CD4-positive, alpha-beta T cell (primary cell): ENCODE measurements around the gene CHRM4. TPM values are rescaled to one million over a fixed set of nuclear protein-coding genes. Genes with fewer than 3 reads are reported as not detected.
A peak's percentile ranks its signal among the peaks of the same experiment; 100 is the strongest.

ENCODE experiments used
- ATAC-seq: fragments of 200-7000 bp; cut with Tn5 transposase; one replicate; pipeline ENCODE4 v1.10.0; 2022; ENCODE audit warnings: mild to moderate bottlenecking; ENCODE audit not compliant: poor library complexity
- CTCF ChIA-PET: fragments of 350-600 bp; sonication (Branson Sonifier 250); formaldehyde crosslinking; loops from one replicate; lab custom pipeline; 2021; ENCODE audit warnings: antibody characterized with exemption, inconsistent platforms; lab: Charles Lee
- POLR2A ChIA-PET: fragments of 350-600 bp; sonication (Branson Sonifier 250); formaldehyde crosslinking; loops from one replicate; lab custom pipeline; 2021; ENCODE audit warnings: antibody characterized with exemption, inconsistent platforms; lab: Charles Lee
- DNase-seq, 14 experiments: peaks; one replicate each; pipeline ENCODE4 v3.0.0-alpha.2; 2013 to 2020; ENCODE audit warnings: mixed read lengths in 2 of 14
- H3K27ac ChIP-seq, 2 donors: one replicate each; pipeline versions ENCODE4 v1.5.1 to v1.7.0; 2013; ENCODE audit warnings: low read length in 2 of 2, low read depth in 1 of 2, mild to moderate bottlenecking in 1 of 2
- H3K27me3 ChIP-seq, 2 experiments: 1 replicate in 1 of 2; 2 replicates in 1 of 2; pipeline versions ENCODE4 v1.6.1 to v1.7.0; 2013; ENCODE audit warnings: low read length in 2 of 2, control low read depth in 1 of 2, mild to moderate bottlenecking in 1 of 2, moderate library complexity in 1 of 2; ENCODE audit not compliant: insufficient read depth in 2 of 2, control insufficient read depth in 1 of 2
- H3K36me3 ChIP-seq: one replicate; pipeline ENCODE4 v1.6.1; 2013; ENCODE audit warnings: low read length, control low read depth; ENCODE audit not compliant: insufficient read depth
- H3K4me1 ChIP-seq: one replicate; pipeline ENCODE4 v1.6.1; 2013; ENCODE audit warnings: low read length, control low read depth; ENCODE audit not compliant: insufficient read depth
- H3K4me3 ChIP-seq: one replicate; pipeline ENCODE4 v1.5.1; 2013; ENCODE audit warnings: mild to moderate bottlenecking, low read length, moderate library complexity
- H3K9me3 ChIP-seq, 2 experiments: 1 replicate in 1 of 2; 2 replicates in 1 of 2; pipeline versions ENCODE4 v1.6.1 to v1.7.0; 2013; ENCODE audit warnings: low read length in 2 of 2, mild to moderate bottlenecking in 2 of 2, control low read depth in 1 of 2, moderate library complexity in 1 of 2; ENCODE audit not compliant: control insufficient read depth in 1 of 2, insufficient read depth in 1 of 2
- H3K27ac Mint-ChIP-seq: one replicate; pipeline ENCODE4 v1.8.0; 2020; ENCODE audit warnings: mixed read lengths
- H3K27me3 Mint-ChIP-seq: one replicate; pipeline ENCODE4 v1.8.0; 2021; ENCODE audit warnings: mixed read lengths
- H3K36me3 Mint-ChIP-seq: one replicate; pipeline ENCODE4 v1.8.0; 2021; ENCODE audit warnings: low read depth, mixed read lengths
- H3K4me1 Mint-ChIP-seq: one replicate; pipeline ENCODE4 v1.8.0; 2021; ENCODE audit warnings: low read depth, mixed read lengths
- H3K4me3 Mint-ChIP-seq: one replicate; pipeline ENCODE4 v1.8.0; 2020; ENCODE audit warnings: mild to moderate bottlenecking, mixed read lengths
- H3K9me3 Mint-ChIP-seq: one replicate; pipeline ENCODE4 v1.8.0; 2020; ENCODE audit warnings: mixed read lengths
- intact Hi-C, 2 experiments: fragments of 100-400 bp; cut with DNase I in 1 of 2; cut with micrococcal nuclease in 1 of 2; formaldehyde crosslinking; loops; one replicate each; pipeline versions ENCODE4 v1.15.1 to v1.9.0; 2023 to 2025; cut with DNase I, micrococcal nuclease
- total RNA-seq, 174 experiments: library from RNA in 2 of 174; stranded (reverse) in 2 of 174; gene quantifications; one replicate each; pipeline ENCODE4 v1.2.3 and lab custom pipeline; 2021 to 2026
- TF ChIP-seq, protein P1 (sequence below): fragments of 200-600 bp; IDR thresholded peaks from one replicate; pipeline ENCODE4 v1.8.0; 2022; ENCODE audit warnings: antibody characterized with exemption, mild to moderate bottlenecking

CHRM4 gene
- total RNA-seq, 2 experiments from 2014 or later, result 3.2 to 3.7 TPM

DNA sequence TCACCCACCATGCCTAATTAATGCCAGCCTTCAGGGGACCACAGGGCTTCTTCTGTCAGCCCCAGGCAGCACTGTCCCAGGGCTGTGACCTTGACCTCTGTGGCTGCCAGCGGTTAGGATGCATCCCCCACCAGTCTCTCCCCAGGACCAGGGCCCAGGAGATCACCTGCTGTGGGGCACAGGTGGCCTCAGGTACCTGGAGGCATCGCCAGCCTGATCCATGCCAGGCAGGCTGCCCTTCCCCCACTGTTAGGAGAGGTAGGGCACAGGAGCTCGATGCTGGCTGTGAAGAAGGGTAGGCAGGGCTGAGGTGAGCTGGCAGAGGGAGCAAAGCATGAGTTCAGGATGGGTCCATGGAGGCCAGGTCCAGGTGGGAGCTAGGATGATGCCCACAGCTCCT, 26.8 kb downstream of the CHRM4 start:
- TF ChIP-seq, protein P1, sequence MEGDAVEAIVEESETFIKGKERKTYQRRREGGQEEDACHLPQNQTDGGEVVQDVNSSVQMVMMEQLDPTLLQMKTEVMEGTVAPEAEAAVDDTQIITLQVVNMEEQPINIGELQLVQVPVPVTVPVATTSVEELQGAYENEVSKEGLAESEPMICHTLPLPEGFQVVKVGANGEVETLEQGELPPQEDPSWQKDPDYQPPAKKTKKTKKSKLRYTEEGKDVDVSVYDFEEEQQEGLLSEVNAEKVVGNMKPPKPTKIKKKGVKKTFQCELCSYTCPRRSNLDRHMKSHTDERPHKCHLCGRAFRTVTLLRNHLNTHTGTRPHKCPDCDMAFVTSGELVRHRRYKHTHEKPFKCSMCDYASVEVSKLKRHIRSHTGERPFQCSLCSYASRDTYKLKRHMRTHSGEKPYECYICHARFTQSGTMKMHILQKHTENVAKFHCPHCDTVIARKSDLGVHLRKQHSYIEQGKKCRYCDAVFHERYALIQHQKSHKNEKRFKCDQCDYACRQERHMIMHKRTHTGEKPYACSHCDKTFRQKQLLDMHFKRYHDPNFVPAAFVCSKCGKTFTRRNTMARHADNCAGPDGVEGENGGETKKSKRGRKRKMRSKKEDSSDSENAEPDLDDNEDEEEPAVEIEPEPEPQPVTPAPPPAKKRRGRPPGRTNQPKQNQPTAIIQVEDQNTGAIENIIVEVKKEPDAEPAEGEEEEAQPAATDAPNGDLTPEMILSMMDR, result no peak
- intact Hi-C loops, result loop anchor here (5.0 kb wide), 3 partner anchors 47 to 173 kb away; no protein-coding TSS in a partner anchor
- H3K27me3 Mint-ChIP-seq, result no peaks in the 10 kb centered on the region
- no peak overlapping the region for H3K4me3 ChIP-seq
- POLR2A ChIA-PET, result interaction anchor here (1.2 to 4.4 kb wide), 3 partner anchors 13 to 32 kb away, joined by 5 to 25 read pairs (median 6); partner anchors contain the start of gene DGKZ
- no peaks in the 10 kb centered on the region for H3K9me3 Mint-ChIP-seq
- H3K4me1 ChIP-seq, result peaks cover 80% of the 10 kb centered on the region
- peak overlapping the region; percentile 59 for H3K27ac Mint-ChIP-seq
- DNase-seq, result no peak
- peaks cover 64% of the 10 kb centered on the region for H3K36me3 ChIP-seq
- peaks cover 45% of the 10 kb centered on the region for H3K36me3 Mint-ChIP-seq
- no peaks in the 10 kb centered on the region for H3K27me3 ChIP-seq
- ATAC-seq, result no peak
- no peak overlapping the region for H3K4me3 Mint-ChIP-seq
- peaks cover 72% of the 10 kb centered on the region for H3K4me1 Mint-ChIP-seq
- peak overlapping the region in 1 of 2 donors; percentile 39 for H3K27ac ChIP-seq
- no peaks in the 10 kb centered on the region for H3K9me3 ChIP-seq
- CTCF ChIA-PET, result interaction anchor here (4.7 to 5.3 kb wide), 2 partner anchors 13 to 17 kb away, joined by 32 to 34 read pairs; partner anchors contain the start of gene DGKZ

DNA sequence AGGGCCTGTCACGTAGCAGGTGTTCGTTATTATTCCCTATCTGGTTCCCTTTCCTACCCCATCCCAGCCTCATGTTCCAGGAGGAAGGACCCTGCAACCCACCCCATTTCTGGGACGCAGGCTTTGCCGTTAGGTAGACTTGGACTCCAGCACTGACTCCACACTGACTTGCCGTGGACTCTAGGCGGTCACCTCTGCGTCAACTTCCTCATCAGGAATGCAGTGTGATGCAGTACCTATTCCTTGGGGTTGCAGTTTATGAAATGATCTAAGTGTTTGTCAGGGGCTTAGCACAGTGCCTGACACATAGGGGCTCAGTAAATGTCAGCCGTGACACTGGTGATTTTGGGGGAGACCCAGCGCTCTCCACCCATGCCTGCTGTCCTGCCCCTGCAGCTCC, 27.5 kb downstream of the CHRM4 start:
- Mint-ChIP-seq H3K4me3 (no peak overlapping the region), H3K27ac (peak overlapping the region; percentile 59), H3K9me3 (no peaks in the 10 kb centered on the region), H3K27me3 (no peaks in the 10 kb centered on the region), H3K4me1 (peaks cover 67% of the 10 kb centered on the region), H3K36me3 (peaks cover 38% of the 10 kb centered on the region)
- peak overlapping the region in 1 of 2 donors; percentile 39 for H3K27ac ChIP-seq
- CTCF ChIA-PET, result interaction anchor here (4.7 to 5.3 kb wide), 2 partner anchors 12 to 16 kb away, joined by 32 to 34 read pairs; partner anchors contain the start of gene DGKZ
- intact Hi-C loops, result no loop called here
- TF ChIP-seq, protein P1, result no peak
- DNase-seq (no peak), ATAC-seq (no peak)
- H3K36me3 ChIP-seq, result peaks cover 57% of the 10 kb centered on the region
- no peaks in the 10 kb centered on the region for H3K27me3 ChIP-seq
- H3K4me3 ChIP-seq, result no peak overlapping the region
- POLR2A ChIA-PET, result no interaction called here
- H3K4me1 ChIP-seq, result peaks cover 75% of the 10 kb centered on the region
- no peaks in the 10 kb centered on the region for H3K9me3 ChIP-seq

DNA sequence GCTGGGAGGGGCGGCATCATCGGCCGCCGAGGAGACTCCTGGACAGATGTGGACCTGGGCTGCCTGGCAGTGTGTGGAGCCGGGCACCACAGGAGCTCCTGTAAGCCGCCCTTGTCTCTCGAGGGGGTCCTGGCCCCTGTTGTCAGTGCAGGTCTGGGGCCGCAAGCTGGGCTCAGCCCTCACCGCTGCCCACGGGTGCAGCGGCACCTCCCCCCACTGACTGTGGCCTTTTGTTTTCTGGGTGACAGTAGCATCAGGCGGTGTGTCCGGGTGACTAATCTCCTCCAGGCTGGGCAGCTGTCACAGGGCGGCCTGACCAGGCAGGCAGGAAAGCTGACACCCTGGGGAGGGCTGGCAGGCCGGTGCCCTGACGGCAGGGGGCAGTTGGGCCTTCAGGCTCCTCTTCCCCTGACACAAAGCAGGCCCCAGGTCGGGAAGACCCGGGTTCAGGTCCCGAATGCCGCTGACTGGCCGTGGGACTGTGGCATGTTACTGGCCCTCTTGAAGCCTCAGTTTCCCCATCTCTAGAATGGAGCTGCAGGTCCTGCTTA, 28.0 kb downstream of the CHRM4 start:
- Histone ChIP-seq H3K4me3 (no peak overlapping the region), H3K27ac (peak overlapping the region in 1 of 2 donors; percentile 43), H3K9me3 (no peaks in the 10 kb centered on the region), H3K27me3 (no peaks in the 10 kb centered on the region), H3K4me1 (peaks cover 76% of the 10 kb centered on the region), H3K36me3 (peaks cover 51% of the 10 kb centered on the region)
- DNase-seq, result no peak
- ChIA-PET POLR2A (interaction anchor here (0.8 to 1.2 kb wide), 2 partner anchors 14 to 120 kb away, joined by 3 read pairs; no protein-coding TSS in a partner anchor), CTCF (interaction anchor here (4.7 kb wide), 1 partner anchor 12 kb away, joined by 32 read pairs; no protein-coding TSS in a partner anchor)
- Mint-ChIP-seq H3K9me3 (no peaks in the 10 kb centered on the region), H3K27me3 (no peaks in the 10 kb centered on the region), H3K4me1 (peaks cover 65% of the 10 kb centered on the region), H3K36me3 (peaks cover 33% of the 10 kb centered on the region), H3K27ac (peak overlapping the region; percentile 59), H3K4me3 (no peak overlapping the region)
- TF ChIP-seq, protein P1, result no peak
- ATAC-seq, result no peak
- intact Hi-C loops, result no loop called here
